B cell (primary cell): ENCODE data around the gene GRID1. TPM values are rescaled to one million over a fixed set of nuclear protein-coding genes. Genes with fewer than 3 reads are reported as not detected.
"Not testable (repeated sequence)": the region's sequence is repeated elsewhere in the genome, so short reads cannot be mapped to it uniquely, and the experiment has no call there.

ENCODE experiments used
- ATAC-seq: fragments of 200-7000 bp; cut with Tn5 transposase; one replicate; pipeline ENCODE4 v1.10.0; 2021; ENCODE audit warnings: low read depth, mild to moderate bottlenecking, moderate number of reproducible peaks, moderate library complexity
- CTCF ChIA-PET: fragments of 350-600 bp; sonication (Branson Sonifier 250); formaldehyde crosslinking; loops from one replicate; lab custom pipeline; 2021; ENCODE audit warnings: antibody characterized with exemption, inconsistent platforms; lab: Charles Lee
- POLR2A ChIA-PET: fragments of 350-600 bp; sonication (Branson Sonifier 250); formaldehyde crosslinking; loops from one replicate; lab custom pipeline; 2021; ENCODE audit warnings: antibody characterized with exemption; lab: Charles Lee
- DNase-seq: peaks from one replicate; pipeline ENCODE4 v3.0.0; 2013
- H2AFZ ChIP-seq: 2 replicates; pipeline ENCODE4 v1.6.1; 2012; ENCODE audit warnings: mild to moderate bottlenecking, low read depth, low read length; ENCODE audit not compliant: insufficient read depth, poor library complexity, severe bottlenecking
- H3K27ac ChIP-seq, 2 donors: 1 replicate in 1 of 2; 2 replicates in 1 of 2; pipeline ENCODE4 v1.5.1; 2012 to 2013; ENCODE audit warnings: low read length in 2 of 2, mild to moderate bottlenecking in 2 of 2, moderate library complexity in 1 of 2
- H3K27me3 ChIP-seq, 4 experiments: fragments of 200-600 bp in 1 of 4; sonication (generic) in 1 of 4; replicated peaks in 1 of 4; 1 replicate in 2 of 4; 2 replicates in 2 of 4; pipeline versions ENCODE4 v1.6.1 to v1.7.0; 2013 to 2016; ENCODE audit warnings: low read length in 3 of 4, mild to moderate bottlenecking in 2 of 4, mixed read lengths in 1 of 4, moderate library complexity in 1 of 4; ENCODE audit not compliant: insufficient read depth in 4 of 4, control insufficient read depth in 3 of 4; ENCODE audit errors: control extremely low read depth in 1 of 4
- H3K36me3 ChIP-seq, 2 experiments: replicated peaks in 1 of 2; 1 replicate in 1 of 2; 2 replicates in 1 of 2; pipeline versions ENCODE4 v1.6.1 to v1.7.1; 2013; ENCODE audit warnings: low read length in 1 of 2; ENCODE audit not compliant: insufficient read depth in 2 of 2, control insufficient read depth in 1 of 2; ENCODE audit errors: control extremely low read depth in 1 of 2, extremely low read depth in 1 of 2
- H3K4me1 ChIP-seq, 2 donors: fragments of 200-600 bp in 1 of 2; sonication (generic) in 1 of 2; 1 replicate in 1 of 2; 2 replicates in 1 of 2; pipeline versions ENCODE4 v1.5.1 to v1.6.1; 2013 to 2017; ENCODE audit warnings: low read length in 2 of 2; ENCODE audit not compliant: control insufficient read depth in 2 of 2, insufficient read depth in 2 of 2
- H3K4me2 ChIP-seq: replicated peaks from 2 replicates; pipeline ENCODE3; 2012; ENCODE audit warnings: mild to moderate bottlenecking, low read depth, low read length; ENCODE audit not compliant: poor library complexity, severe bottlenecking
- H3K4me3 ChIP-seq, 5 experiments: fragments of 200-600 bp in 1 of 5; sonication (generic) in 1 of 5; 1 replicate in 3 of 5; 2 replicates in 2 of 5; pipeline versions ENCODE4 v1.5.1 to v1.7.0; 2011 to 2016; ENCODE audit warnings: low read length in 4 of 5, mild to moderate bottlenecking in 4 of 5, low read depth in 2 of 5, control low read depth in 1 of 5, moderate library complexity in 1 of 5; ENCODE audit not compliant: insufficient read depth in 1 of 5; ENCODE audit errors: control extremely low read depth in 1 of 5, extremely low read depth in 1 of 5
- H3K79me2 ChIP-seq: fragments of 200-600 bp; sonication (generic); one replicate; pipeline ENCODE4 v1.6.0; 2016; ENCODE audit warnings: low read length; ENCODE audit not compliant: control insufficient read depth, insufficient read depth
- H3K9ac ChIP-seq: fragments of 200-600 bp; sonication (generic); 2 replicates; pipeline ENCODE4 v1.6.1; 2017; ENCODE audit warnings: mild to moderate bottlenecking, low read length, moderate library complexity
- H3K9me3 ChIP-seq, 3 donors: one replicate each; pipeline versions ENCODE4 v1.6.1 to v1.7.1; 2013; ENCODE audit warnings: low read length in 2 of 3; ENCODE audit not compliant: control insufficient read depth in 2 of 3, insufficient read depth in 1 of 3; ENCODE audit errors: control extremely low read depth in 1 of 3
- H4K20me1 ChIP-seq: 2 replicates; pipeline ENCODE4 v1.6.0; 2012; ENCODE audit warnings: mild to moderate bottlenecking, low read length; ENCODE audit not compliant: insufficient read depth, control insufficient read depth, poor library complexity, severe bottlenecking
- H3K27ac Mint-ChIP-seq: one replicate; pipeline ENCODE4 v1.8.0; 2021; ENCODE audit warnings: mixed read lengths
- H3K27me3 Mint-ChIP-seq: one replicate; pipeline ENCODE4 v1.8.0; 2021; ENCODE audit warnings: mixed read lengths
- H3K4me1 Mint-ChIP-seq: one replicate; pipeline ENCODE4 v1.8.0; 2021; ENCODE audit warnings: mixed read lengths
- H3K4me3 Mint-ChIP-seq: one replicate; pipeline ENCODE4 v1.8.0; 2021; ENCODE audit warnings: mixed read lengths
- H3K9me3 Mint-ChIP-seq: one replicate; pipeline ENCODE4 v1.8.0; 2022; ENCODE audit warnings: mixed read lengths; ENCODE audit not compliant: insufficient read depth
- EZH2 ChIP-seq: IDR thresholded peaks from 2 replicates; pipeline ENCODE4 v1.6.1; 2012; ENCODE audit warnings: borderline replicate concordance, low read depth, mild to moderate bottlenecking, moderate library complexity, low read length; ENCODE audit not compliant: insufficient read depth, poor library complexity, severe bottlenecking
- WGBS: methylation state at CpG from one replicate; pipeline ENCODE4 v1.1.5; 2013; ENCODE audit warnings: missing lambda C conversion rate; ENCODE audit not compliant: insufficient coverage; 5-methylcytosine and 5-hydroxymethylcytosine counted together
- intact Hi-C: fragments of 100-400 bp; cut with micrococcal nuclease; formaldehyde crosslinking; loops from one replicate; pipeline ENCODE4 v1.10.0; 2022
- polyA plus RNA-seq: library from polyadenylated mRNA; depleted of rRNA; stranded (reverse); fragments of >200 nt; gene quantifications from 2 replicates; pipeline ENCODE4 v1.2.3, GENCODE V29; 2012
- total RNA-seq, 2 donors: library from RNA; stranded (reverse); fragments of 120-200 nt in 1 of 2; gene quantifications; 1 replicate in 1 of 2; 2 replicates in 1 of 2; pipeline versions ENCODE4 v1.2.3 to v1.2.4, GENCODE V29; 2013 to 2022
- TF ChIP-seq, protein P1 (sequence below): fragments of 200-600 bp; IDR thresholded peaks from one replicate; pipeline ENCODE4 v1.8.0; 2022; ENCODE audit warnings: antibody characterized with exemption, mild to moderate bottlenecking

Gene GRID1
- total and polyA plus RNA-seq, 2 donors (not counting 1 experiment from before 2014, with no cell fraction given): not detected

- no peak for ATAC-seq
- H3K27ac Mint-ChIP-seq: no peak overlapping the region
- WGBS: 100% methylated on average over 1 of the region's 1 CpG
Observed at GRCh38 chr10:86034710-86035109, 331.9 kb downstream of the GRID1 start.

GRCh38 chr10:86033581-86033980 is 333.0 kb downstream of the GRID1 start:
- POLR2A ChIA-PET: no interaction called here
- H3K27ac ChIP-seq: no peak overlapping the region

More at GRCh38 chr10:86034710-86035109, 331.9 kb downstream of the GRID1 start:
- H3K4me3 ChIP-seq: no peak overlapping the region
- H3K36me3 ChIP-seq: no peaks in the 10 kb centered on the region
- no peak overlapping the region for H3K4me3 Mint-ChIP-seq
- H3K27ac ChIP-seq: no peak overlapping the region
- H3K27me3 ChIP-seq: peaks cover 0 to 6% (median 0%) of the 10 kb centered on the region in 4 experiments
- H3K4me1 Mint-ChIP-seq: no peaks in the 10 kb centered on the region
- intact Hi-C loops: no loop called here
- no peak overlapping the region for H2AFZ ChIP-seq
- no peak overlapping the region for H3K4me2 ChIP-seq
- peaks cover 22% of the 10 kb centered on the region for H3K27me3 Mint-ChIP-seq
- ChIA-PET CTCF (no interaction called here), POLR2A (no interaction called here)
- no peaks in the 10 kb centered on the region for H3K79me2 ChIP-seq
- H3K9me3 ChIP-seq: peaks cover 0 to 7% (median 0%) of the 10 kb centered on the region in 3 donors
- DNase-seq: no peak
- H3K4me1 ChIP-seq: no peaks in the 10 kb centered on the region
- TF ChIP-seq EZH2: no peak
- TF ChIP-seq, protein P1, sequence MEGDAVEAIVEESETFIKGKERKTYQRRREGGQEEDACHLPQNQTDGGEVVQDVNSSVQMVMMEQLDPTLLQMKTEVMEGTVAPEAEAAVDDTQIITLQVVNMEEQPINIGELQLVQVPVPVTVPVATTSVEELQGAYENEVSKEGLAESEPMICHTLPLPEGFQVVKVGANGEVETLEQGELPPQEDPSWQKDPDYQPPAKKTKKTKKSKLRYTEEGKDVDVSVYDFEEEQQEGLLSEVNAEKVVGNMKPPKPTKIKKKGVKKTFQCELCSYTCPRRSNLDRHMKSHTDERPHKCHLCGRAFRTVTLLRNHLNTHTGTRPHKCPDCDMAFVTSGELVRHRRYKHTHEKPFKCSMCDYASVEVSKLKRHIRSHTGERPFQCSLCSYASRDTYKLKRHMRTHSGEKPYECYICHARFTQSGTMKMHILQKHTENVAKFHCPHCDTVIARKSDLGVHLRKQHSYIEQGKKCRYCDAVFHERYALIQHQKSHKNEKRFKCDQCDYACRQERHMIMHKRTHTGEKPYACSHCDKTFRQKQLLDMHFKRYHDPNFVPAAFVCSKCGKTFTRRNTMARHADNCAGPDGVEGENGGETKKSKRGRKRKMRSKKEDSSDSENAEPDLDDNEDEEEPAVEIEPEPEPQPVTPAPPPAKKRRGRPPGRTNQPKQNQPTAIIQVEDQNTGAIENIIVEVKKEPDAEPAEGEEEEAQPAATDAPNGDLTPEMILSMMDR: no peak
- H4K20me1 ChIP-seq: no peaks in the 10 kb centered on the region
- no peaks in the 10 kb centered on the region for H3K9me3 Mint-ChIP-seq
- H3K9ac ChIP-seq: no peak overlapping the region

GRCh38 chr10:86032087-86032486 is 334.5 kb downstream of the GRID1 start:
- H3K9me3 ChIP-seq, H3K4me3 Mint-ChIP-seq, H3K79me2 ChIP-seq, POLR2A ChIA-PET, H3K27me3 ChIP-seq, intact Hi-C loops, H3K27ac Mint-ChIP-seq, H3K27ac ChIP-seq, CTCF ChIA-PET, H3K9me3 Mint-ChIP-seq, H2AFZ ChIP-seq, ATAC-seq, H3K36me3 ChIP-seq, H3K4me1 Mint-ChIP-seq, H4K20me1 ChIP-seq, H3K4me1 ChIP-seq, H3K4me3 ChIP-seq, H3K9ac ChIP-seq, H3K4me2 ChIP-seq, DNase-seq: not testable (repeated sequence)
- WGBS: 96% methylated on average over 8 of the region's 8 CpGs
- H3K27me3 Mint-ChIP-seq: peaks cover 36% of the 10 kb centered on the region

More at GRCh38 chr10:86033581-86033980, 333.0 kb downstream of the GRID1 start:
- Histone ChIP-seq H3K9me3 (peaks cover 0 to 7% (median 0%) of the 10 kb centered on the region in 3 donors), H3K36me3 (no peaks in the 10 kb centered on the region), H2AFZ (no peak overlapping the region), H3K27me3 (peaks cover 0 to 6% (median 0%) of the 10 kb centered on the region in 4 experiments), H3K79me2 (no peaks in the 10 kb centered on the region), H3K9ac (no peak overlapping the region), H3K4me1 (no peaks in the 10 kb centered on the region), H3K4me3 (no peak overlapping the region), H4K20me1 (no peaks in the 10 kb centered on the region), H3K4me2 (no peak overlapping the region)
- Mint-ChIP-seq H3K4me3 (no peak overlapping the region), H3K27me3 (peaks cover 27% of the 10 kb centered on the region), H3K27ac (no peak overlapping the region), H3K9me3 (no peaks in the 10 kb centered on the region), H3K4me1 (no peaks in the 10 kb centered on the region)
- ATAC-seq: no peak
- 100% methylated on average over 1 of the region's 1 CpG for WGBS
- intact Hi-C loops: no loop called here
- no peak for TF ChIP-seq EZH2
- TF ChIP-seq, protein P1: no peak
- no peak for DNase-seq
- CTCF ChIA-PET: no interaction called here
